ENCODE results near the gene CCDC13.

DNA sequence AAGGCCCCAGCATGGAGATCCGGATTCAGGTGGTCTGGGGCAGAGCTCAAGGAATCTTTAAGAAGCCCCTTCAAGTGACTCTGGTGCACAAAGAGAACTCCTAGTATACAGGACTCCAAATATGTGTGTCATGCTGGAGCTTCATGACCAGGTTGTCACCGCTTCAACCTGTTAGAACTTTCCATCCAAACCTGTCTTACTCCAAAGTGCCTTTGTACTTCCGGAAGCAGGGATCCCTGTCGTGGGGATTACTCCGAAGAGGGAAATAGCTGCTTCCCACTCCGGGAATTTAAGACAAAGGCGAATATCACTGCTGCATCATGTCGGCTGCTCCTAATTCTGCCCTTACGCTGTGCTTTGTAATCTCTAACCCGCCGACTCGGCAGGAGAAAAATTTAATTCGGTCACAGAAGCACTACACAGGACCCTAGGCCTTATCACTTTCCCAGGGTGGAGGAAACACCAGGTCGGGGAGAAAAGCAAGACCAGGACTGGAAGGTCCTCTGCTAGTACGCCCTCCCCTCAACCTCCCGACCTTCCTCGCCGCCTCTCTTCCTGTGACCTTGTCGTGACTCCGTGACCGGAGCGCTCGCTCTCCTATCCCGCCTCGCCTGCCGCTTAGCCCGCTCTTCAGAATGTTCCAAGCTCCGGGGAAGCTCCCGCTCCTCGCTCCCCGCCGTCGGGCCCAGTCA is 30.5 kb upstream of the CCDC13 start:
- TF ChIP-seq EZH2 (IDR thresholded peaks at IDR 0.05; ENCODE audit: insufficient read depth, poor library complexity, severe bottlenecking) (no peak), EZH2phosphoT487 (IDR thresholded peaks at IDR 0.05; ENCODE audit: insufficient read depth, low read depth) (no peak)

All from GM23248 (cell line).